Activated CD4-positive, alpha-beta T cell treated with anti-CD3 and anti-CD28 coated beads, Interleukin-2, amount 10 ng/mL, durations not matched to agents 24 days and 14 days (primary cell): ENCODE measurements around the gene DMBX1. TPM values are rescaled to one million over a fixed set of nuclear protein-coding genes. Genes with fewer than 3 reads are reported as not detected.
A peak's percentile ranks its signal among the peaks of the same experiment; 100 is the strongest.

Experiments used
- DNase-seq: peaks from one replicate; pipeline ENCODE4 v3.0.0; 2022
- H3K27ac Mint-ChIP-seq: one replicate; pipeline ENCODE4 v1.8.0; 2022; ENCODE audit warnings: mild to moderate bottlenecking, mixed read lengths
- H3K27me3 Mint-ChIP-seq: one replicate; pipeline ENCODE4 v1.8.0; 2022; ENCODE audit warnings: mixed read lengths
- H3K36me3 Mint-ChIP-seq: one replicate; pipeline ENCODE4 v1.8.0; 2022; ENCODE audit warnings: low read depth, mild to moderate bottlenecking, mixed read lengths
- H3K4me1 Mint-ChIP-seq: one replicate; pipeline ENCODE4 v1.8.0; 2021; ENCODE audit warnings: mixed read lengths
- H3K4me3 Mint-ChIP-seq: one replicate; pipeline ENCODE4 v1.8.0; 2022; ENCODE audit warnings: mild to moderate bottlenecking, moderate library complexity, mixed read lengths
- H3K9me3 Mint-ChIP-seq: one replicate; pipeline ENCODE4 v1.8.0; 2021; ENCODE audit warnings: mixed read lengths
- intact Hi-C: fragments of 100-400 bp; cut with micrococcal nuclease; formaldehyde crosslinking; loops from one replicate; pipeline ENCODE4 v1.15.1; 2023
- total RNA-seq: library from RNA; stranded (reverse); gene quantifications from 2 replicates; pipeline ENCODE4 v1.2.3, GENCODE V29; 2022

Gene DMBX1
- total RNA-seq, 1 donor from 2014 or later: 0.07 TPM

DNA sequence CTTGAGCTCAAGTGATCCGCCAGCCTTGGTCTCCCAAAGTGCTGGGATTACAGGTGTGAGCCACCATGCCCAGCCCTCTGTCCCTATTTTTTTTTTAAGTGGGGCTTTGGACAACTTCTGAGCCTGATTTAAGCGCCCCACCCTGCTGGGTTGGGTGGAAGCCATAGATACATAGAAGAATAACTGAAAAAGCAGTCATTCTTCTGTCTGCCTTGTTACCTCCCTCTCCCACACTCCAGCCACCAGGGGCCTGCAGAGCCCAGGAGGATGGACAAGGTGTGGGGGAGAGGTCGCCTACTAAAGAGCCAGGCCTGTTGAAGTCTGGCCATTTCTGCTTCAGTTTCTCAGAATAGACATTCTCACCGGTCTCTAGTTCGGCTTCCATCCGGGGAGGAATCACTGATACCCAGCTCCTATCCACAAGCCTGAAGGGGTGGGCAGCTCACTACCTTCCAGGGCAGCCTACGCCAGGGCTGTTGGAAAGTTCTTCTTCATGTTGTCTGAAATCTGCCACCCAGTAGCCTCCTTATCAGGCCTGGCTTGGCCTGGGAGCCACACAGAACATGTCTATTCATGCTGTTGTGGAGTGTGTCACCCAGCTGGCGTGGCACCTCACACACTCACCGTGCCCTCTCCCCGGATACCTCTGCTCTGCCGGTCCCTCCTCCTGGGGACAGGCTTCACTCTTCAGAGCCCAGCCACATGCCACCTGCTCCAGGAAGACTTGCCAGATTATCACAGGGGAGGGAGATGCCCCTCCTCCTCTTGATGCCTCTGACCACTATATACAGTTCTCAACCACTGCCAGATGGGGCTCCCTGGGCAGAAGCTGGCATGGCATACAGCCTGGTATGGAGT is 34.1 kb downstream of the DMBX1 start:
- DNase-seq: no peak
- no peak overlapping the region for H3K27ac Mint-ChIP-seq
- H3K36me3 Mint-ChIP-seq: no peaks in the 10 kb centered on the region
- H3K4me1 Mint-ChIP-seq: peaks cover 20% of the 10 kb centered on the region
- H3K27me3 Mint-ChIP-seq: peaks cover 17% of the 10 kb centered on the region
- no peaks in the 10 kb centered on the region for H3K9me3 Mint-ChIP-seq
- no peak overlapping the region for H3K4me3 Mint-ChIP-seq
- intact Hi-C loops: no loop called here

DNA sequence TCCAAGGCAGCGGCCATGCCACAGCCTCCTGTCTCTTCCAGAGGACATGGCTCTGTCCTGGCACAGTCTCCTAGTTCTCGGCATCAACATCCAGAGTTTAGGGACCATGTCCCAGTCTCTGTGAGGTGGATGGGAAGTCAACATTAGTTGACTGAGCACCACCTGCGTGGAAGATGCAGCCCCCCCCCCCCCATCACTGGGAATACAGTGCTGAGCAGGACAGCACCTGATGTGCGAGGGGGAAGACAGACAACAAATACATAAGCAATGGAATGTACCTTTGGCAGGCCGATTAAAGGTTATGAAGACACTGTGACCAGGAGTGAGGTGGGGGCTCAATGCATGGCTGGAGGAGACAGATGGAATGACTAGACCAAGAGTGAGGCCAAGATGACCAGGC is 35.2 kb downstream of the DMBX1 start:
- DNase-seq: no peak
- Mint-ChIP-seq H3K9me3 (no peaks in the 10 kb centered on the region), H3K27ac (no peak overlapping the region), H3K27me3 (peaks cover 24% of the 10 kb centered on the region), H3K4me3 (no peak overlapping the region), H3K4me1 (peaks cover 27% of the 10 kb centered on the region), H3K36me3 (no peaks in the 10 kb centered on the region)
- intact Hi-C loops: no loop called here

DNA sequence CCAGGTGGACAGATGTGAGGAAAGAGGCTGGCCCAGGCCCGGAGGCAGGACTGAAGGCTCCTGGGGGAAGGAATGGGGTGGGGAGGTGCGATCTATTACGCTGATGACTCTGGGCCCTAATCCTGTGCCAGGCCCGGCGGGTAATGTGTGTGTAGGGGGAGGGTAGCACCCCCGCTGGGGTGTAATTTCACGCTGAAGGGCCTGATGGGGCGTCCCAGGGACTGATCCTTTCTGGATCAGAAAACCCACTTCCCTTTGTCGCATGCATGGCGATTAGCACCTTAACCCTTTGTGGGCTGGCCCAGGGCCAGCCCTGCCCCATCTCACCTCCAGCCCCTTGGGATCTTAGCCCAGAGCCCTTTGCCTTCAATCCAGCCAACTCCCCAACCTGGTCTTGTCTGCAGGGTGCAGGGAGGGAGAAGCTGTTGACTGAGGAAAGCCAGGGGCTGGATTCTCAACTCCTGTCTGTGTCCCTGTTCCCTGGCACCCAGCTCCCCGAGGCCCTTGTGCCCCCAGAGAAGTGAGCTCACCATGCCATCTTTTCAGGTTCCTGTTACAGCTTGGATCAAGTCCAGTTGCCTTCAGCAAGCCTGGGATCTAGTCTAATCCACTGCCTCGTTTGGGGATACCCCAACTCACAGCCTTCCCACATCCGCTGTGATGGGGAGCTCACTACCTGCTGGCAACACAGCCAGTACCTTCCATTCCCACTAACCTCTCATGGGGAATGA is 35.8 kb downstream of the DMBX1 start:
- DNase-seq: no peak
- Mint-ChIP-seq H3K27me3 (peaks cover 23% of the 10 kb centered on the region), H3K4me1 (peaks cover 27% of the 10 kb centered on the region), H3K36me3 (no peaks in the 10 kb centered on the region), H3K27ac (no peak overlapping the region), H3K9me3 (no peaks in the 10 kb centered on the region), H3K4me3 (no peak overlapping the region)
- intact Hi-C loops: no loop called here

DNA sequence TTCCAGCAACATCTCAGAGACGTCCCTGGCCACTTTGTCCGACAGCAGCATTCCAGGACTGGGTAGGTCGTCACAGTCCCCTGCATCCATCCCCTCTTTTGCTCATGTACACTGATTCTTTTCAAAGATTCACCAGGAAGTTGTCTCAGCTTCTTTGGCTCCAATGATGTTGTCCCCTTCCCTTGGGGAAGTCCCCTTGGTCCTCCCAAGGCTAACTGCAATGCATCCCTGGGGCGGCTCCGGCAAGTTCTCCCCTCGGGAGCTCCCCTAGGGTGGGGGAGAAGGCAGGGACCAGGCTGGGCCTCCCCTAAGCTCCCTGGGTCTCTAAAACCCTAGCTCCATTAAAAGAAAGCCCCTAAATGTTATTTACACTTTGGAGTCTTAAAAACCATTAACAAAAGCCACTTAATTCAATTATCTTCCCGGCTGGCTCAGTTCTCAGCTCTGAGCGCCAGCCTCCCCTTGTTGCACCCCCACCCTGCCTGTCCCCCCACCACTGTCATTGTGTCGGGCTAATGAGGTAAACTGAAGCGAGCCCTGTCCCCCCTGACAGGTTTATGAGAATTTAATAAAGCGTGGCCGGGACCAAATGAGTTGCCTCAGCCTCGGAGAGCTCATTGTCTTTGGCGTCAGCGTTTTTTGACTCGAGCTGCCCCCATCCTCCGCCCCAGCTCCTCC is 36.5 kb downstream of the DMBX1 start:
- no peak overlapping the region for H3K4me3 Mint-ChIP-seq
- no peaks in the 10 kb centered on the region for H3K36me3 Mint-ChIP-seq
- peaks cover 27% of the 10 kb centered on the region for H3K4me1 Mint-ChIP-seq
- peaks cover 21% of the 10 kb centered on the region for H3K27me3 Mint-ChIP-seq
- no peak overlapping the region for H3K27ac Mint-ChIP-seq
- DNase-seq: no peak
- intact Hi-C loops: no loop called here
- no peaks in the 10 kb centered on the region for H3K9me3 Mint-ChIP-seq

DNA sequence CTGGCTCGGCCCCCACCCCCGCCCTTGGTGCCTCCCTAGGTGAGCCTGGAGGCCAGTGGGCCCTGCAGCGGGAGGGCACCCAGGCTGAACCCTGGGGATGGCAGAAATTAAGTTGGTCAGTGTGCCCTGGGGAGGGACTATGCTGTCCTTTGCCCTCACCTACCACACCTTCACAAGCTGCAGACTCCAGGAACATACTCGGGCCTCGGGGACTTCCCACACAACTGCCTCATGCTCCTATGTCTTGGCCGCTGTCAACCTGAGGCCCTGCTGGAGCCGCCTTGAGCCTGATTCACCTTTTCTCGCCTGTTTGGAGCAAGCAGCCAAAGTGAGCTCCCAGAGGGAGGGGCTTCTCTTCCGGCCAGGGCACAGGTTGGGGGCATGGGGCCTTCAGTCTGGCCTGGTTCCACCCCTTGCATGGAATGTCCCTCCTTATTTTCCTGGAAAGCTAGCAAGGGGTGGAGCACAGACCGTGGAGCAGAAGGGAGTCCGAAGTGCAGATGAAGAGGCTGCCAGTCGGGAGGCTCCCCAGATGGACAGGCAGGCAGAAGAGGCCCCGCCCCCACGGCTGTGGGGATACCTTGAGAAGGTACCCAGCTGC is 37.2 kb downstream of the DMBX1 start:
- H3K36me3 Mint-ChIP-seq: no peaks in the 10 kb centered on the region
- H3K9me3 Mint-ChIP-seq: no peaks in the 10 kb centered on the region
- peaks cover 21% of the 10 kb centered on the region for H3K27me3 Mint-ChIP-seq
- no peak for DNase-seq
- no peak overlapping the region for H3K27ac Mint-ChIP-seq
- H3K4me1 Mint-ChIP-seq: peaks cover 25% of the 10 kb centered on the region
- H3K4me3 Mint-ChIP-seq: no peak overlapping the region
- intact Hi-C loops: no loop called here

DNA sequence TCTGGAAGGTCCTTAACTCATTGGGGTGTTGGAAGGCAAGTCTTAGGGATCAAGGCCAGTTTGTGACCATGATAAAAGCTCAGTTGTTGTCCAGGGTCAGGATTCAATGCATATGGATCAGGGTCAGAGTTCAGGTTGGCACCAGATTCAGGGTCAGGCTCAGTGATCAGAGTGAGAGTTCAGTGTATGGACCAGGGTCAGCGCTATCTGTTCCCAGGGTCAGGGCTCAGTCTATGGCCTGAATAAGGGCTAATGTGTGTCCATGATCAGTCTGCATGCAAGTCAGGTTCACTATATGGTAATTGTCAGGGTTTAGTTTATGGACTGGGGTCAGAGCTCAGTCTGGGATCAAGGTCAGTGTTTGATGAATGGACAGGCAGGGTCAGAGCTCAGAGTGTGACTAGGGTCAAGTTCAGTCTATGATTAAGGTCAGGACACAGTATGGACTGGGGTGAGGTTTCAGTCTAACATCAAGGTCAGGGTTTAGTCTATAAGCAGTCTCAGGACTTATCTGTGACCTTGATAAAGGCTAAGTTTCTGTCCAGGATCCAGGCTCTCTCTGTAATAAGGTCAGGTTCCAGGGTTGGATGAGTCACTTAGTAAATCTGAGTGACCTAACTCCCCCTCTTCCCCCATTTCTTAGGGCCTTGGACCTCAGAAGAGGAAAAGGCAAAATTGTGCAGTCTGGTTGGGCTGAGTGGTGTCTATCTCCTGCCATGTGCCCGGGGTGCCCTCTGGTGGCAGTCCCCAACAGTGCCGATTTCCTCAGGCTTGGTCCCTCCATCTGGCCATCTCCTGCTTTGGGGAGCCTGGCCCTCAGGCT is 38.0 kb downstream of the DMBX1 start:
- no peaks in the 10 kb centered on the region for H3K9me3 Mint-ChIP-seq
- no peak overlapping the region for H3K4me3 Mint-ChIP-seq
- intact Hi-C loops: loop anchor here (1.0 kb wide), 3 partner anchors 50 to 85 kb away; no protein-coding TSS in a partner anchor
- peak; percentile 94 for DNase-seq
- peaks cover 19% of the 10 kb centered on the region for H3K4me1 Mint-ChIP-seq
- H3K27ac Mint-ChIP-seq: no peak overlapping the region
- no peaks in the 10 kb centered on the region for H3K36me3 Mint-ChIP-seq
- peaks cover 21% of the 10 kb centered on the region for H3K27me3 Mint-ChIP-seq

DNA sequence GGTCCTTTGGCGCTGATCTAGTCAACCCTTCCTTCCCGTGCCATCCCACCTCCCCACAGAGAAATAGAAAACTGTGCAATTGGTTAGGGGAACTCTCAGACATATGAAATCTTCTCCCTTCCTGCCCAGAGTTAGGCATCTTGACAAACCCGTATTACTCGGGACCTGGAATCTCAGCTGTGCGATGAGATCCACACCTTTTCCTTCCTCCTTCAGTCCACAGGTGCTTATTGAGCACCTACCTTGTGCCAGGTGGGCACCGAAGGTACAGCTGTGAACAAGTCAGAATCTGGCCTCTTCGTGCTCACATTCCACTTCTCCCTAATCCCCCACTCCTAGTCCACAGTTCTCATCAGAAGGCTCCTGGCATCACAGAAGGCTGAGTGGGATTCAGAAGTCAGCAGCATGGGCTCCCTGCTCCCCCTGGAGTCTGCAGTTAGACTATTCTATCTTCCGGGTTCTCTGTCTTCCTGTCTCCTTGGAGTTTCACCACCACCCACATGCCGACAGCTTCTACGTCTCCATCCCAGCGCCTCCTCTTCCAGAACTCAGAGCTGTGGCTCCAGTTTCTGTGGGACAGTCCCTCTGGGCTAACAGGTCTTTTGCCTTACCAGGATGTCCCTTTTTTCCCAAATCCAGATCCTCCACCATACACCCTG is 38.8 kb downstream of the DMBX1 start:
- Mint-ChIP-seq H3K4me3 (no peak overlapping the region), H3K27me3 (peaks cover 21% of the 10 kb centered on the region), H3K27ac (peak overlapping the region; percentile 21), H3K36me3 (no peaks in the 10 kb centered on the region), H3K9me3 (no peaks in the 10 kb centered on the region), H3K4me1 (peaks cover 18% of the 10 kb centered on the region)
- intact Hi-C loops: loop anchor here (1.0 kb wide), 3 partner anchors 51 to 86 kb away; no protein-coding TSS in a partner anchor
- DNase-seq: no peak

DNA sequence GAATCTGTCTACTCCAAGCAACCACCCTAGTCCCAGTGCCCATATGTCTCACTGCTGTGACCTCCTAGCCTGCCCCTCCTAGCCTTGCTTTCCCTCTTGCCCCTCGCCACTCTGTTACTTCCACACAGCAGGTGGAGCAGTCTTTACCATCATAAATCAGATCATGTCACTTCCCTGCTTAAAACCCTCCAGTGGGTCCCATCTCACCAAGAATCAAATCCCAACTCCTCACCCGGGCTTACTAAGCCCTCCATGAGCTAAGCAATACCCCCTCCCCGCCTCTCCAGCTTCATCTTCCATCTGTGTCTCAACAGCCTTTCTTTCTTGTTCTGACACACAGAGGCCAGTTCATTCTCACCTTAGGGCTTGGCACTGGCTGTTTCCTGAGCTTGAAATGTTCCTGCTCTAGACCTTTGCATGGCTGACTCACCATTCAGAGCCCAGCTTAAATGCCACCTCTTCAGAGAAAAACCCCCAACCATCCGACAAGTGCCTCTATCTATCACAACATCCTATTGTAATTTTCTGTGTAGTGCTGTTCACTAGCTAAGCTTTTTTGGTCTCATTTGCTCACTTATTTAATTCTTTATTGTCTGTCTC is 39.5 kb downstream of the DMBX1 start:
- peak overlapping the region; percentile 9 for H3K27ac Mint-ChIP-seq

DNA sequence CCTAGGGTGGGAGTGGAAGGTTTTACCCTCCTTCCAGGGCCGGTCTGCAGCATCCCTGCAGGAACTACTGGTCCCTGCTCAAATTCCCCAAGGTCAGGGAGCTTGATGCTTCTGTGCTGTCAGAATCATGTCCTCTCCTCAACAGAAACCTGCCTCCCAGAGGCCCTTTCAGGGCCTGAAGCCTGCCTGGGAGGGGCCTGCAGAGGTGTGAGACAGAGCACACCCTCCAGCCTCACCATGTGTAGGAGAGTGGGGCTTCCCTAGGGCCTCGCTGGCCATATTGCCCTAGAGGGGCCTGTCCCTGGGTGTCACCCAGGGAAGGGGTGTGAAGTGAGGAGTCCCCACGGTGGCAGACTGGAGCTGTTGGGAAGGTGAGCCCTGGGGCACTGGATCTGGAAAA is 40.7 kb downstream of the DMBX1 start:
- Mint-ChIP-seq H3K36me3 (no peaks in the 10 kb centered on the region), H3K9me3 (no peaks in the 10 kb centered on the region), H3K27me3 (peaks cover 38% of the 10 kb centered on the region), H3K27ac (no peak overlapping the region), H3K4me1 (peaks cover 21% of the 10 kb centered on the region), H3K4me3 (no peak overlapping the region)
- intact Hi-C loops: loop anchor here (5.0 kb wide), 1 partner anchor 72 kb away; the partner anchor contains the start of gene MKNK1
- DNase-seq: no peak

More for the DNA sequence above, 39.5 kb downstream of the DMBX1 start:
- intact Hi-C loops: no loop called here
- no peaks in the 10 kb centered on the region for H3K9me3 Mint-ChIP-seq
- H3K27me3 Mint-ChIP-seq: peaks cover 27% of the 10 kb centered on the region
- no peak overlapping the region for H3K4me3 Mint-ChIP-seq
- H3K36me3 Mint-ChIP-seq: no peaks in the 10 kb centered on the region
- no peak for DNase-seq
- peaks cover 21% of the 10 kb centered on the region for H3K4me1 Mint-ChIP-seq

DNA sequence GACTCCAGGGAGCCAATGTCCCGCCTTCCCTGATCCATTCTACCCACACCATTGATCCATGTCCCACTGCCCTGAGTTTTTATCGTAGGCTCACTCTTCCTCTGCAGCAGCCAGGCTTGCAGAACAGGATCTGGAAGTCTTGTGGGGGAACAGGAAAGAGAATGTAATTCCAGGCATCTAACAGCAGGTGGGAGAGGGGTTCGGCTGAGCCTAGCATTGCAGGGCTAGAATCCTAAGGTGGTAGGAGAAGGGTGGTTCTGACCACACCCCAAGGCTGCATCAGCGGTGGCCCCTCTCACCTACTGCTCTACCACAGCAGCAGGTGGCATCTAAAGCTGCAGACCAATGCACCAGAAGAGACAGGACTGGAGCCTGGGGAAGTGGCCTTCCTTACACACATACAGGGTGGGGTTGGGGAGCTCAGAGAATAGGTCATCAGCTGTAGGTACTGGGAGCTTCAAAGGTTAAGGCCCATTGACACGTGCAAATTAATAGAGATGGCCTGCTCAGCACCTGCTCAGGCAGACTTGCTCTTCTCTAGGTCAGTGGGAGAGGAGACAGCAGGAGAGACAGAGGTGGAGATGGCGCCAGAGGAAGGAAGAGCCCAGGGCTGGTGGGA is 41.3 kb downstream of the DMBX1 start:
- DNase-seq: no peak
- no peak overlapping the region for H3K27ac Mint-ChIP-seq
- peaks cover 34% of the 10 kb centered on the region for H3K27me3 Mint-ChIP-seq
- no peak overlapping the region for H3K4me3 Mint-ChIP-seq
- intact Hi-C loops: loop anchor here (5.0 kb wide), 1 partner anchor 71 kb away; the partner anchor contains the start of gene MKNK1
- no peaks in the 10 kb centered on the region for H3K36me3 Mint-ChIP-seq
- peaks cover 21% of the 10 kb centered on the region for H3K4me1 Mint-ChIP-seq
- H3K9me3 Mint-ChIP-seq: no peaks in the 10 kb centered on the region

DNA sequence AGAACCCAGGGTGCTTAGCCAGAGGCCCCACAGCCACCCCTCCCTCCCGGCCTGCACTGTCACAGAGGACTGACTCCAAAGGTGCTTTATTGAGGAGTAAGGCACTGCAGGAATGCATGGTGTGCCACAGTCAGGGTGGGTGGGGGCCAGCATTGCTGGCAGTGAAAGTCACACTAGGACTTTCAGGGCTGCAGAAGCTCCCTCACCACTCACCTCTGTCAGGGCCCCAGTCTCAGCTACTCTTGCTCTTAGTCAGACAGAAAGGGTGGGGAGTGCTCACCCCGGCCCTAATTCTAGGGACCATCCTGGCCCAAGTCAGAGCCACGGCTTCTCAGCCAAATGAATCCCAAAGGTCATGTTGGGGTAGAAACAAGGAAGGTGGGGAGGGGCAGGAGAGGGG is 42.5 kb downstream of the DMBX1 start:
- peaks cover 21% of the 10 kb centered on the region for H3K4me1 Mint-ChIP-seq
- DNase-seq: no peak

More for the DNA sequence above, 42.5 kb downstream of the DMBX1 start:
- no peaks in the 10 kb centered on the region for H3K36me3 Mint-ChIP-seq
- intact Hi-C loops: loop anchor here (1.0 to 5.0 kb wide), 2 partner anchors 70 to 193 kb away; partner anchors contain the start of gene MKNK1
- peaks cover 40% of the 10 kb centered on the region for H3K27me3 Mint-ChIP-seq
- H3K9me3 Mint-ChIP-seq: no peaks in the 10 kb centered on the region
- peak overlapping the region; percentile 24 for H3K4me3 Mint-ChIP-seq
- H3K27ac Mint-ChIP-seq: no peak overlapping the region
